Osteoblast (primary cell): Measurements from ENCODE around the gene PPM1G. TPM values are rescaled to one million over a fixed set of nuclear protein-coding genes. Genes with fewer than 3 reads are reported as not detected.
A peak's percentile ranks its signal among the peaks of the same experiment; 100 is the strongest.

Experiments
- DNase-seq: peaks from one replicate; pipeline ENCODE4 v3.0.0; 2011; ENCODE audit warnings: low spot score, mixed read lengths; ENCODE audit not compliant: insufficient read length; ENCODE audit errors: missing footprints
- H2AFZ ChIP-seq: 2 replicates; pipeline ENCODE4 v1.6.0; 2011; ENCODE audit warnings: mild to moderate bottlenecking, low read length
- H3K27ac ChIP-seq: 2 replicates; pipeline ENCODE4 v1.5.1; 2011; ENCODE audit warnings: mild to moderate bottlenecking, low read depth, low read length, moderate library complexity
- H3K27me3 ChIP-seq: 2 replicates; pipeline ENCODE4 v1.6.0; 2012; ENCODE audit warnings: mild to moderate bottlenecking, control low read depth, inconsistent platforms, low read length, moderate library complexity; ENCODE audit not compliant: insufficient read depth
- H3K36me3 ChIP-seq: 2 replicates; pipeline ENCODE4 v1.5.1; 2011; ENCODE audit warnings: mild to moderate bottlenecking, low read length, control low read depth, moderate library complexity; ENCODE audit not compliant: insufficient read depth
- H3K4me1 ChIP-seq: 2 replicates; pipeline ENCODE4 v1.5.1; 2011; ENCODE audit warnings: mild to moderate bottlenecking, low read length, control low read depth, moderate library complexity; ENCODE audit not compliant: insufficient read depth
- H3K4me2 ChIP-seq: 2 replicates; pipeline ENCODE4 v1.6.0; 2011; ENCODE audit warnings: mild to moderate bottlenecking, low read length; ENCODE audit not compliant: insufficient read depth
- H3K4me3 ChIP-seq: fragments of 200-600 bp; sonication (generic); 3 replicates; pipeline ENCODE4 v1.5.1; 2012; ENCODE audit warnings: mild to moderate bottlenecking, low read length, inconsistent platforms; ENCODE audit not compliant: insufficient read depth
- H3K79me2 ChIP-seq: 2 replicates; pipeline ENCODE4 v1.6.0; 2012; ENCODE audit warnings: mild to moderate bottlenecking, low read length, control low read depth, inconsistent platforms; ENCODE audit not compliant: insufficient read depth
- H3K9me3 ChIP-seq: 2 replicates; pipeline ENCODE4 v1.5.1; 2011; ENCODE audit warnings: low read depth, low read length, control low read depth
- H4K20me1 ChIP-seq: 2 replicates; pipeline ENCODE4 v1.6.0; 2012; ENCODE audit warnings: mild to moderate bottlenecking, low read length, control low read depth; ENCODE audit not compliant: insufficient read depth
- CTCF ChIP-seq: IDR thresholded peaks from 2 replicates; pipeline ENCODE4 v1.5.1; 2011; ENCODE audit warnings: mild to moderate bottlenecking, low read depth, low read length, moderate library complexity; ENCODE audit errors: extremely low read depth
- total RNA-seq: library from RNA; depleted of rRNA; stranded (reverse); fragments of >200 nt; gene quantifications from 2 replicates; pipeline ENCODE4 v1.2.3, GENCODE V29; 2012

PPM1G gene
- total RNA-seq, 1 donor = 65.5 TPM

DNA sequence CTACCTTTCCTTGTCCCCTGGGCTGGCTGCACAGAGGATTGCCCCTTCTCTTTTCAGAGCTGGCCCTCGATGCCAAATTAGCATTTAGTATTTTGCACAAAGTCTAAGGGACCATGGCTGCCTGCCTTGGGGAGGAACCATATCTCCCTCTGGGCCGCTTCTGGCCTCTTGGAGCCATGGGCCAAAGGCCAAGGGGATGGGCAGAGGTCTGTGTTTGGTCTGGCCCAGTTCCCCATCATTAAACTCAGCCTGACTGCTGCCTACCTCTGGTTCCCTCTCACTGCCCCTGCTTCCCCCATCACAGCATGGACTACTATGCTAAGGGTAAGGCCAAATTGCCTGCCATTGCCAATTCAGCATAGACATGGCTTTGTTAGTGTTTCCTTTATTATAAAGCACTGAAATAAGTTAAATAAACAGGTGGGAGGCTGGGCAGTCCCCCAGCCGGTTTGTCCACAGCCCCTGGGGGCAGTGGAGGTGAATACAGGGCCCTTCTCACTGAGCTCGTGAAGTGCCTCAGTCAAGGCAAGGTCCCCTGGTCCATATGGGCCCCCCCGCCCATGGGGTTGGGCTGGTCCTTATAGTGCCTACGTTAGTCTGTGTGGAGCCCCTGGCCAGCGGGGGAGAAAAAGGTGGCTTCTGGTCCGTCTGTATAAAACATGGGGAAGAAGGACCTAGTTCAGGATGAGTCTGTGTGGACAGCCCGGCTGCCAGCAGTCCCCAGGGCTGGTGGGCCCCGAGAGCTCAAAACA, 32.3 kb downstream of the PPM1G start:
- no peak for DNase-seq
- peak overlapping the region; percentile 29 for H3K27ac ChIP-seq
- H4K20me1 ChIP-seq = peaks cover 17% of the 10 kb centered on the region
- H3K36me3 ChIP-seq = peaks cover 78% of the 10 kb centered on the region
- no peak for TF ChIP-seq CTCF
- no peaks in the 10 kb centered on the region for H3K27me3 ChIP-seq
- H3K4me3 ChIP-seq = no peak overlapping the region
- no peak overlapping the region for H3K4me2 ChIP-seq
- H3K9me3 ChIP-seq = no peaks in the 10 kb centered on the region
- no peak overlapping the region for H2AFZ ChIP-seq
- peaks cover 18% of the 10 kb centered on the region for H3K4me1 ChIP-seq
- H3K79me2 ChIP-seq = peaks cover 71% of the 10 kb centered on the region

DNA sequence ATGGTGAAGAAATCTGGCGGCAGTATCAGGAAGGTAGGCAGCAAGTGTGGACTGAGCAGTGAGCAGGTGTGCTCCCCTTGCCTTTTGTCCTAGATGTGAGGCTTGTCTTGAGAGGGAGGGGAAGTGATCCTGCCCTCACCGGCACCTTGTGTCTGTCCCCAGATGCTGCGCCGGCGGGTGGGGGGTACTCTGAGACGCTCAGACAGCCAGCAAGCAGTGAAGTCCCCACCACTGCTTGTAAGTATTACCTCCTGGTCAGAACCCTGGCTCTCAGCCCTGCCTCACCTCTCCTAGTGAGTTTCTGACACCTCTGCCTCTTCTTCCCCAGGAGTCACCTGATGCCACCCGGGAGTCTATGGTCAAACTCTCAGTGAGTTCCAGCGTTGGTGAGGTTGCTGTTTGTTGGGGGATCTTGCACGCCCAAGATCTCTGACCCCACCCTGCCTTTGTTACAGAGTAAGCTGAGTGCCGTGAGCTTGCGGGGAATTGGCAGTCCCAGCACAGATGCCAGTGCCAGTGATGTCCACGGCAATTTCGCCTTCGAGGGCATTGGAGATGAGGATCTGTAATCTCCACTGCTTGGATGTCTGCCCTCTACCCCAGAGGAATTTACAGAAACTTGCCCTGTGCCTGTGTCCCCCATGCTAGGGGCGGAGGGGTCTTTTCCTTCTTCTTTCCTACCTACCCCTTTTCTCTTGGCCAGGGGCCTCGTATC, 33.1 kb downstream of the PPM1G start:
- no peaks in the 10 kb centered on the region for H3K27me3 ChIP-seq
- peaks cover 71% of the 10 kb centered on the region for H3K36me3 ChIP-seq
- H3K79me2 ChIP-seq = peaks cover 79% of the 10 kb centered on the region

DNA sequence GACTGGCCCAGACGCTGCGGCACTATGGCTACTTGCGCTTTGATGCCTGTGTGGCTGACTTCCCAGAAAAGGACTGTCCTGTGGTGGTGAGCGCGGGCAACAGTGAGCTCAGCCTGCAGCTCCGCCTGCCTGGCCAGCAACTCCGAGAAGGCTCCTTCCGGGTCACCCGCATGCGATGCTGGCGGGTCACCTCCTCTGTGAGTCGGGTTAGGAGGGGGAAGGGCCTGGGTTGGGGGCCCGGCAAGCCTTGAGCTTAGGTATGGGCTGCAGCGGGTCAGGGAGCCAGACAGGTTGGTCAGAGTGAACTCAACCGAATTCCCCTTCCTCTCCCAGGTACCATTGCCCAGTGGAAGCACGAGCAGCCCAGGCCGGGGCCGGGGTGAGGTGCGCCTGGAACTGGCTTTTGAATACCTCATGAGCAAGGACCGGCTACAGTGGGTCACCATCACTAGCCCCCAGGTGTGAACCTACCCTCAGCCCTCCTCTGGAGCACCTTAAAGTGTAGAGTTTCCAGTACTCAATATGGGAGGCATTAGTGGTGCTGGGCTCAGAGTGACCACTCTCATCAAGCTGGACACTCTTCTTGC, 33.8 kb downstream of the PPM1G start:
- H3K79me2 ChIP-seq = peaks cover 86% of the 10 kb centered on the region
- TF ChIP-seq CTCF = no peak
- peaks cover 27% of the 10 kb centered on the region for H3K4me1 ChIP-seq
- no peaks in the 10 kb centered on the region for H3K27me3 ChIP-seq
- no peak overlapping the region for H3K27ac ChIP-seq
- H3K4me2 ChIP-seq = no peak overlapping the region
- H4K20me1 ChIP-seq = peaks cover 17% of the 10 kb centered on the region
- H3K4me3 ChIP-seq = no peak overlapping the region
- no peaks in the 10 kb centered on the region for H3K9me3 ChIP-seq
- no peak overlapping the region for H2AFZ ChIP-seq
- peaks cover 68% of the 10 kb centered on the region for H3K36me3 ChIP-seq
- no peak for DNase-seq

More for the DNA sequence above, 33.1 kb downstream of the PPM1G start:
- Histone ChIP-seq H3K4me1 (peaks cover 25% of the 10 kb centered on the region), H4K20me1 (peaks cover 17% of the 10 kb centered on the region), H3K27ac (peak overlapping the region; percentile 29), H3K9me3 (no peaks in the 10 kb centered on the region), H3K4me3 (no peak overlapping the region), H2AFZ (no peak overlapping the region), H3K4me2 (no peak overlapping the region)
- no peak for TF ChIP-seq CTCF
- no peak for DNase-seq

DNA sequence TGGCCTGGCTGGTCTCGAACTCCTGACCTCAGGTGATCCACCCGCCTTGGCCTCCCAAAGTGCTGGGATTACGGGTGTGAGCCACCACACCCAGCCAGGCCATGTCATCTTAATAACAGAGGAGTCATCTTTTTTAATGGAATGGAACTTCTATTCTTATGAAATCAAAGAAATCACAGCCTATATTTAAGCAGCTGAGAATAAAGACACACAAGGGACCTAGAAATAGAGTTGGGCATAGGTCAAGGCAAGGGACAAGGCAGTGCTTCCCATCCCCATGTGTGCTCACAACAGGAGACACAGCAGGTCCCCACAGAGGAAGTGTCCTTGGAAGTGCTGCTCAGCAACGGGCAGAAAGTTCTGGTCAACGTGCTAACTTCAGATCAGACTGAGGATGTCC, 35.8 kb downstream of the PPM1G start:
- Histone ChIP-seq H3K9me3 (no peaks in the 10 kb centered on the region), H4K20me1 (peaks cover 13% of the 10 kb centered on the region), H3K4me1 (peaks cover 20% of the 10 kb centered on the region), H3K4me2 (no peak overlapping the region), H3K27ac (no peak overlapping the region), H3K36me3 (peaks cover 67% of the 10 kb centered on the region), H2AFZ (no peak overlapping the region), H3K27me3 (no peaks in the 10 kb centered on the region), H3K79me2 (peaks cover 84% of the 10 kb centered on the region), H3K4me3 (no peak overlapping the region)
- TF ChIP-seq CTCF = no peak
- no peak for DNase-seq
